GM12891 (cell line): ENCODE data around the gene PRDM13.
"Not testable (repeated sequence)": the region's sequence is repeated elsewhere in the genome, so short reads cannot be mapped to it uniquely, and the experiment has no call there.

Source experiments
- PAX5 ChIP-seq: IDR thresholded peaks from 2 replicates; pipeline ENCODE4 v1.6.1; 2011; ENCODE audit warnings: low read length, moderate library complexity, mild to moderate bottlenecking; ENCODE audit not compliant: insufficient read depth, severe bottlenecking
- POLR2A ChIP-seq: IDR thresholded peaks from 2 replicates; pipeline ENCODE4 v1.6.1; 2011; ENCODE audit warnings: low read depth, low read length, control low read depth
- POLR2AphosphoS5 ChIP-seq: IDR thresholded peaks from 2 replicates; pipeline ENCODE4 v1.6.1; 2011; ENCODE audit warnings: low read depth, low read length, control low read depth
- SPI1 ChIP-seq: IDR thresholded peaks from 2 replicates; pipeline ENCODE4 v1.6.1; 2011; ENCODE audit warnings: low read depth, low read length, control low read depth
- TAF1 ChIP-seq: IDR thresholded peaks from 2 replicates; pipeline ENCODE4 v1.6.1; 2011; ENCODE audit warnings: low read depth, low read length, control low read depth

GRCh38 chr6:99594696-99595095, 11.9 kb upstream of the PRDM13 start:
- not testable (repeated sequence) for TF ChIP-seq TAF1, POLR2AphosphoS5, POLR2A, PAX5, SPI1
